ENCODE measurements around the gene FAM50A.

DNA sequence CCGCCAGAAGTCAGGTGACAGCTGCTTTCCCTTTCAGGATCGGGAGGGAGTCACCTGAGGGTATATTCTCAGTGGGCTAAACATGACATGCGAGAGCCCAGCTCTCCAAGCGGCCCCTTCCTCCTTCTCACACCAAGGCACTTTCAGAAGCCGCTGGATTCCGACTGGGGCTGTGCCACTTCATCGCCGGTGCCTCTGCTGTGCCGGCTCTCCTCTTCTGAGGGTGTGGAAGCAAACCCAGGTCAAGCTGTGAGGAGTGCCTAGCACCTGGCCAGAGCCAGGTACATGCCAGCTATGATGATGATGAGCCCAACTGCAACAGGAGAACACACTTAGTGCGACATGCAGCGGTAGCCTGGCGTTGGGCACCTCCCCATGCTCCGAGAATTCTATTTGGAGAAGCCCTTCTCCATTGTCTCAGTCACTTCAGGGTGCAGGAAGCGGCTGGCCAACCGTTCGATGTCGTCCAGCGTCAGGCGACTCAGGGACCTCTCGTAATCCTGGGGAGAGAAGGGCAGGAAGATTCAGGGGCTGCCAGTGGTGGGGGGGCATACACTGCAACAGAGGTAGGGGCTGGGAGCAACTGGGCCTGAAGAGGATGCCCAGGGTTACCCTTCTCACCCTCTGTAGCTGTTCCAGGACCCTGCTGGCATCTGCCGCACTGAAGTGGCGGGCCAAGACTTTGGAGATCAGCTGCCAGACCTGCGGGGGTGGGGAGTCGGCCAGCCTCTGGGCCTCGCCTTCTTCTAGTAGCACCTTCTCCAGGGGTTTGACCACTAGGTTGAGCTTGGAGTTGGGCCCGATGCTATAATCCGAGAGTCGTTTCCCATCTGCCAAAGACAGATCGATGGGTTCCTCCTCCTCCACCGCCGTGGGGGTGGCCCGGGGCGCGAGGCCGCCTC is 41.5 kb downstream of the FAM50A start:
- no peak for TF ChIP-seq POLR2A (IDR thresholded peaks at IDR 0.05)
- TF ChIP-seq, protein P1, sequence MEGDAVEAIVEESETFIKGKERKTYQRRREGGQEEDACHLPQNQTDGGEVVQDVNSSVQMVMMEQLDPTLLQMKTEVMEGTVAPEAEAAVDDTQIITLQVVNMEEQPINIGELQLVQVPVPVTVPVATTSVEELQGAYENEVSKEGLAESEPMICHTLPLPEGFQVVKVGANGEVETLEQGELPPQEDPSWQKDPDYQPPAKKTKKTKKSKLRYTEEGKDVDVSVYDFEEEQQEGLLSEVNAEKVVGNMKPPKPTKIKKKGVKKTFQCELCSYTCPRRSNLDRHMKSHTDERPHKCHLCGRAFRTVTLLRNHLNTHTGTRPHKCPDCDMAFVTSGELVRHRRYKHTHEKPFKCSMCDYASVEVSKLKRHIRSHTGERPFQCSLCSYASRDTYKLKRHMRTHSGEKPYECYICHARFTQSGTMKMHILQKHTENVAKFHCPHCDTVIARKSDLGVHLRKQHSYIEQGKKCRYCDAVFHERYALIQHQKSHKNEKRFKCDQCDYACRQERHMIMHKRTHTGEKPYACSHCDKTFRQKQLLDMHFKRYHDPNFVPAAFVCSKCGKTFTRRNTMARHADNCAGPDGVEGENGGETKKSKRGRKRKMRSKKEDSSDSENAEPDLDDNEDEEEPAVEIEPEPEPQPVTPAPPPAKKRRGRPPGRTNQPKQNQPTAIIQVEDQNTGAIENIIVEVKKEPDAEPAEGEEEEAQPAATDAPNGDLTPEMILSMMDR (IDR thresholded peaks at IDR 0.05): no peak
